HG02642 (cell line): ENCODE results near the gene KRTAP27-1.

Source experiments
- ATAC-seq: cut with Tn5 transposase; IDR thresholded peaks from one replicate; pipeline ENCODE4 v1.9.1; 2021; ENCODE audit warnings: mild to moderate bottlenecking; ENCODE audit not compliant: unreplicated experiment, poor library complexity

Gene KRTAP27-1

GRCh38 chr21:30305136-30305535, 32.4 kb downstream of the KRTAP27-1 start:
- no peak for ATAC-seq

DNA sequence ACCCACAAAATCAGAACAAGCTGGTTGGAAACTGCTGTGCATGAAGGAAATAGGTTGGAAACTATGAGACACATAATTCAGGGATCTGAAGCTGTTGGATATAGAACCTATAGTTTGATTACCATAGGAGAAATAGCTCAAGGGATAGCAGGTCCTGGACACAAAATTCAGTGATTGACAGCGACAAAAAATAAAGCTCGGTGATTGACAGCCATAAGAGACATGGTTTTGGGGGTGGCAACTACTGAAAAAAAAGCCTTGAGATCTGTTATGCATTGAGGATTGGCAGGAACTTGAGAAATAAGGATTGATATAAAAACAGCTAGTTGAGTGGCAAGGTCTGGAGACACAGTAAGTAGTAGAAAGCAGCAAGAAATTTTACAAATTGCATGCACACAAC, 48.3 kb downstream of the KRTAP27-1 start, which contains the start of gene KRTAP25-1:
TSS of gene KRTAP25-1 (minus strand) at position 300 of the 400 bp plus-strand sequence. CDS start at position 276, 24 bp downstream.
- no peak for ATAC-seq
